Caco-2 (cell line): ENCODE data around the gene TMCC2. TPM values are rescaled to one million over a fixed set of nuclear protein-coding genes. Genes with fewer than 3 reads are reported as not detected.

Experiments
- BruUV-seq: library from RNA; stranded (reverse); fragments of 400-500 nt; replicated peaks from 2 replicates; lab custom pipeline; 2021; lab: Mats Ljungman, UMichigan
- CTCF ChIA-PET: fragments of 300-600 bp; sonication (Branson Sonifier 250); formaldehyde crosslinking; loops from one replicate; lab custom pipeline; 2022; ENCODE audit warnings: antibody characterized with exemption; lab: Charles Lee
- POLR2A ChIA-PET: fragments of 300-600 bp; sonication (Branson Sonifier 250); formaldehyde crosslinking; loops from one replicate; lab custom pipeline; 2022; ENCODE audit warnings: antibody characterized with exemption; lab: Charles Lee
- DNase-seq, 2 experiments: peaks; one replicate each; pipeline versions ENCODE4 v3.0.0 to v3.0.0-alpha.2; 2020 to 2022
- H3K27me3 ChIP-seq: replicated peaks from 2 replicates; pipeline ENCODE4 v1.6.0; 2011; ENCODE audit warnings: low read length; ENCODE audit not compliant: control insufficient read depth, insufficient read depth
- H3K36me3 ChIP-seq: 2 replicates; pipeline ENCODE4 v1.5.1; 2011; ENCODE audit warnings: low read length; ENCODE audit not compliant: control insufficient read depth, insufficient read depth
- H3K4me1 ChIP-seq: fragments of 250-450 bp; sonication (Bioruptor Pico); 2 replicates; pipeline ENCODE4 v1.5.1; 2020; ENCODE audit warnings: mild to moderate bottlenecking
- H3K4me3 ChIP-seq: 2 replicates; pipeline ENCODE4 v1.5.1; 2011; ENCODE audit warnings: low read depth, mild to moderate bottlenecking, control low read depth, low read length
- H3K9me3 ChIP-seq: fragments of 250-450 bp; sonication (Bioruptor Pico); 2 replicates; pipeline ENCODE4 v1.5.1; 2020; ENCODE audit warnings: mild to moderate bottlenecking, moderate library complexity
- H3K27ac Mint-ChIP-seq: one replicate; pipeline ENCODE4 v1.8.0; 2022; ENCODE audit warnings: mixed read lengths; ENCODE audit not compliant: unreplicated experiment
- H3K27me3 Mint-ChIP-seq: one replicate; pipeline ENCODE4 v1.8.0; 2022; ENCODE audit warnings: mixed read lengths; ENCODE audit not compliant: insufficient read depth, unreplicated experiment
- H3K36me3 Mint-ChIP-seq: one replicate; pipeline ENCODE4 v1.8.0; 2022; ENCODE audit warnings: mild to moderate bottlenecking, mixed read lengths; ENCODE audit not compliant: insufficient read depth, unreplicated experiment
- H3K4me1 Mint-ChIP-seq: one replicate; pipeline ENCODE4 v1.8.0; 2022; ENCODE audit warnings: low read depth, mixed read lengths; ENCODE audit not compliant: unreplicated experiment
- H3K4me3 Mint-ChIP-seq: one replicate; pipeline ENCODE4 v1.8.0; 2022; ENCODE audit warnings: mild to moderate bottlenecking, moderate library complexity, mixed read lengths; ENCODE audit not compliant: unreplicated experiment
- H3K9me3 Mint-ChIP-seq: one replicate; pipeline ENCODE4 v1.8.0; 2022; ENCODE audit warnings: mixed read lengths; ENCODE audit not compliant: unreplicated experiment
- CTCF ChIP-seq, 2 experiments: fragments of 200-600 bp in 1 of 2; IDR thresholded peaks; 1 replicate in 1 of 2; 2 replicates in 1 of 2; pipeline versions ENCODE4 v1.5.1 to v1.8.0; 2011 to 2022; ENCODE audit warnings: antibody characterized with exemption in 1 of 2, control low read depth in 1 of 2, inconsistent platforms in 1 of 2, low read depth in 1 of 2, low read length in 1 of 2, mild to moderate bottlenecking in 1 of 2, moderate library complexity in 1 of 2; ENCODE audit not compliant: insufficient read depth in 1 of 2, severe bottlenecking in 1 of 2, unreplicated experiment in 1 of 2
- intact Hi-C: fragments of 100-400 bp; cut with micrococcal nuclease; formaldehyde crosslinking; loops from one replicate; pipeline ENCODE4 v1.10.0; 2022; ENCODE audit not compliant: unreplicated experiment
- total RNA-seq: library from RNA; stranded (reverse); gene quantifications from 2 replicates; pipeline ENCODE4 v1.2.3, GENCODE V29; 2022

TMCC2 gene
- total RNA-seq, 1 experiment from 2014 or later: 0.91 TPM

GRCh38 chr1:205192287-205192686 lies 35.5 kb upstream of the TMCC2 start:
- peaks cover 6% of the 10 kb centered on the region for H3K4me1 Mint-ChIP-seq
- POLR2A ChIA-PET: no interaction called here
- no peak overlapping the region for H3K27ac Mint-ChIP-seq
- no peak for TF ChIP-seq CTCF (IDR thresholded peaks at IDR 0.05; ENCODE audit: insufficient read depth in 1 of 2, low read depth in 1 of 2, low read length in 1 of 2, severe bottlenecking in 1 of 2, unreplicated experiment in 1 of 2)
- BruUV-seq: no TSS peak
- CTCF ChIA-PET: no interaction called here
- no peak overlapping the region for H3K4me3 Mint-ChIP-seq
- no peaks in the 10 kb centered on the region for H3K27me3 ChIP-seq
- H3K36me3 ChIP-seq: no peaks in the 10 kb centered on the region
- H3K9me3 ChIP-seq: no peaks in the 10 kb centered on the region
- intact Hi-C loops: no loop called here
- H3K4me1 ChIP-seq: peaks cover 4% of the 10 kb centered on the region; the same call in 1 of the 2 replicates
- no peaks in the 10 kb centered on the region for H3K9me3 Mint-ChIP-seq
- no peaks in the 10 kb centered on the region for H3K36me3 Mint-ChIP-seq
- no peak overlapping the region for H3K4me3 ChIP-seq
- DNase-seq: no peak
- H3K27me3 Mint-ChIP-seq: no peaks in the 10 kb centered on the region

- TF ChIP-seq CTCF (IDR thresholded peaks at IDR 0.05; ENCODE audit: insufficient read depth in 1 of 2, low read depth in 1 of 2, low read length in 1 of 2, severe bottlenecking in 1 of 2, unreplicated experiment in 1 of 2): no peak
- no peak for DNase-seq
- BruUV-seq: no TSS peak
- Mint-ChIP-seq H3K4me1 (no peaks in the 10 kb centered on the region), H3K27me3 (no peaks in the 10 kb centered on the region), H3K4me3 (no peak overlapping the region), H3K9me3 (no peaks in the 10 kb centered on the region), H3K36me3 (no peaks in the 10 kb centered on the region), H3K27ac (no peak overlapping the region)
- ChIA-PET CTCF (interaction anchor here (0.6 to 1.4 kb wide), 4 partner anchors 8 to 155 kb away, joined by 3 to 9 read pairs (median 4); no protein-coding TSS in a partner anchor), POLR2A (interaction anchor here (0.7 kb wide), 1 partner anchor 136 kb away, joined by 5 read pairs; no protein-coding TSS in a partner anchor)
- Histone ChIP-seq H3K27me3 (no peaks in the 10 kb centered on the region), H3K36me3 (no peaks in the 10 kb centered on the region), H3K4me1 (no peaks in the 10 kb centered on the region), H3K9me3 (no peaks in the 10 kb centered on the region), H3K4me3 (no peak overlapping the region)
- intact Hi-C loops: no loop called here
These were observed 28.4 kb upstream of the TMCC2 start for GRCh38 chr1:205199090-205199930.

- Mint-ChIP-seq H3K9me3 (no peaks in the 10 kb centered on the region), H3K27ac (no peak overlapping the region), H3K36me3 (no peaks in the 10 kb centered on the region), H3K27me3 (no peaks in the 10 kb centered on the region), H3K4me1 (no peaks in the 10 kb centered on the region), H3K4me3 (no peak overlapping the region)
- H3K4me3 ChIP-seq: no peak overlapping the region
- DNase-seq: no peak
- intact Hi-C loops: no loop called here
- TF ChIP-seq CTCF (IDR thresholded peaks at IDR 0.05; ENCODE audit: insufficient read depth in 1 of 2, low read depth in 1 of 2, low read length in 1 of 2, severe bottlenecking in 1 of 2, unreplicated experiment in 1 of 2): no peak
- ChIA-PET CTCF (interaction anchor here (0.6 to 1.4 kb wide), 3 partner anchors 9 to 155 kb away, joined by 3 to 9 read pairs (median 3); no protein-coding TSS in a partner anchor), POLR2A (no interaction called here)
- H3K27me3 ChIP-seq: no peaks in the 10 kb centered on the region
- no peaks in the 10 kb centered on the region for H3K4me1 ChIP-seq
- no peaks in the 10 kb centered on the region for H3K36me3 ChIP-seq
- no peaks in the 10 kb centered on the region for H3K9me3 ChIP-seq
- BruUV-seq: no TSS peak
These were observed 27.8 kb upstream of the TMCC2 start for GRCh38 chr1:205199931-205200299.
